ENCODE results near the gene PRAMEF11. TPM values are rescaled to one million over a fixed set of nuclear protein-coding genes. Genes with fewer than 3 reads are reported as not detected.
"Not testable (repeated sequence)": the region's sequence is repeated elsewhere in the genome, so short reads cannot be mapped to it uniquely, and the experiment has no call there.

Gene PRAMEF11
- total RNA-seq = not detected in 2 replicates

DNA sequence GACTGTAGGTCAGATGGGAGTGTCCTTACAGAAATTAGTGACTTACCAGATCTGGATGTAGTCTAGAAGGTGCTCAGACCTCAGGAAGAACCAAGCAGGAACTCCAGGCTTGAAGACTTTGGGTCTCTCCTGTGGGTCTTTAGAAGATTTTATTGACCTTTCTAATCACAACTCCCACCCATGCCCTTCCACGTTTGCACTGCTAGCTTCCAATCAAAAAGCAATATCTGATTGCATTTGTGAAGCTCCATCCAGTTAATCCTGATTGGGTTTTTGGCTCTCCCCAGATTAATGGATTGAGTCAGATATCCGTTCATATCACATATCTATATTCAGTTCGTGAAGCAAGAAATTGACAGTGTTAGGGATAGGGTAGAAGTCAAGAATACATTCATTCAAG is at the start of gene PRAMEF11:
Gene PRAMEF11 (minus strand): TSS at position 101 of the 400 bp plus-strand sequence. CDS start 2,621 bp downstream, outside the sequence.
- DNase-seq (ENCODE audit: low read depth, low spot score) = not testable (repeated sequence)

DNA sequence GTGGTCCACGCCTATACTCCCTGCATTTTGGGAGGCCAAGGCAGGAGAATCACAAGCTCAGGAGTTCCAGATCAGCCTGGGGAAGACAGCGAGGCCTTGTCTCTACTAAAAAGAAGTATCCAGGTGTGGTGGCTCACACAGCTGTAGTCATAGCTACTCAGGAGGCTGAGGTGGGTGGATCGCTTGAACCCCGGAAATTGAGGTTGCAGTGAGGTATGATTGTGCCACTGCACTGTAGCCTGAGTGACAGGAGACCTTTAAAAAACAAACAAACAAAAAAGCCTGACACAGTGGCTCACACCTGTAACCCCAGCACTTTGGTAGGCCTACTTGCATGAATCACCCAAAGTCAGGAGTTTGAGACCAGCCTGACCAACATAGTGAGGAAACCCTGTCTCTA is 47.2 kb upstream of the PRAMEF11 start:
- not testable (repeated sequence) for DNase-seq (ENCODE audit: low read depth, low spot score)

DNA sequence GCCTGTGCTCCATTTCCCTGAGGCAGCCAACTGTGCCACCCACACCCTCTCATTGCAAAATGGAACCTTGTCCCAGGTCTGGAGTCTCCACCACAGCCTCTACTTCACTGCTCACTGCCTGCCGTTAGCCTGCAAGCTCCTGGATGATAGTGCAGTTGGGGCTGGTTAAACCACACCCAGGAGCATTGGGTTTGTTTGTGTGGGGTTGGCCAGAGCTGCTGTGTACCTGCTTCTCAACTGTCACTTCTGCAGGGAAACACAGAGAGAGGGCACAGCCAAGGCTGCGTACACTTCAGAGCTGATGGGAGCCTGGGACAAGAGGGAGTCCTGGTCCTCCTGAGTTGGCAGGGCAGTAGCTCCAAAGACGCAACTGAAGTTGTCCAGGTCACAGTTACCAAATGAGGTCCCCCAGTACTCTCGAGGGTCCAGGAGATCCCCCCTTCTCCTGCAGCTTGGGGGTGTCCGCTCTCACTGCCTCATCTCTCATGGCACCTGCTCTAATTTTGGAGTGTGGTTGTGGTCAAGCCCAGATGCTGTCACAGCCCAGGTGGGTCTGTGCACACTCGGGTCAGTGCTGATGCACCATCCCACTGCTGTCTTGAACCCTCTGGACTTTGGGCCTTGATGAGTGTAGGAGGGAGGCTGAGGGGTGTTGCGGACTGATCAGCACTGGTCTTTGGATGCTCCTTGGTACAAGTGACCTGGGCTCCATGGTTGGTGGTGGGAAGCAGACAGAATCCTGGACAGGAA is 32.1 kb upstream of the PRAMEF11 start:
- DNase-seq (ENCODE audit: low read depth, low spot score) = not testable (repeated sequence)

DNA sequence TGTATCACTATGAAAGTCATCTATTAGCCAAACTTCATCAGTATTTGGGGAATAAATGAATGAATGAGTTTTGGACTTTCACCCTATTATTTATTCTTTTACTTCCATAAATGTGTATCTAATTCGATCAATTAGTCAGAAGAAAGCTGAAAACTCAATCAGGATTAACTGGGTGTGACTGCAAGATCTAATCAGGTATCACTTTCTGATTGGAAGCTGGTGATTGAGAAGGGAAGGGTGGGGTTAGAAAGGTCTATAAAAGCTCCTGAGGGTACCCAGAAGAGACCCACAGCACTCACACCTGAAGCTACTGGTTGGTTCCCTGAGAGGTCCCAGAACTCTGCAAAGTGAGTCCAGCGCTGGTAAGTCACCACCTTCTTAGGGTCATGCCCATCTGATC is 25.6 kb upstream of the PRAMEF11 start, which contains the start of gene PRAMEF2:
Gene PRAMEF2 (plus strand): TSS at position 301 of the 400 bp plus-strand sequence. CDS start 1,924 bp downstream, outside the sequence.
- not testable (repeated sequence) for DNase-seq (ENCODE audit: low read depth, low spot score)

DNA sequence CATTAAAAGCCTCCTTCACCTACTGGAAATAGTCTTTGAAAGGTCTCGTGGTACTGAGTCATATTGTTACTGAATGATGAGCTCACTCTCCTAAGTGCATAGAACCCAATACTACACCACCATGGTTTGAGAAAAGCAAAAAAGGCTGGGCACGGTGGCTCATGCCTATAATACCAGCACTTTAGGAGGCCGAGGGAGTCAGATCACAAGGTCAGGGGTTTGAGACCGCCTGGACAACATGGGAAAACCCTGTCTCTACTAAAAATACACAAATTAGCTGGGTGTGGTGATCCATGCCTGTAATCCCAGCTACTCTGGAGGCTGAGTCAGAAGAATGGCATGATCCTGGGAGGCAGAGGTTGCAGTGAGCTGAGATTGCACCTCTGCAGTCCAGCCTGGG is 20.6 kb upstream of the PRAMEF11 start:
- no peak for DNase-seq (ENCODE audit: low read depth, low spot score)

DNA sequence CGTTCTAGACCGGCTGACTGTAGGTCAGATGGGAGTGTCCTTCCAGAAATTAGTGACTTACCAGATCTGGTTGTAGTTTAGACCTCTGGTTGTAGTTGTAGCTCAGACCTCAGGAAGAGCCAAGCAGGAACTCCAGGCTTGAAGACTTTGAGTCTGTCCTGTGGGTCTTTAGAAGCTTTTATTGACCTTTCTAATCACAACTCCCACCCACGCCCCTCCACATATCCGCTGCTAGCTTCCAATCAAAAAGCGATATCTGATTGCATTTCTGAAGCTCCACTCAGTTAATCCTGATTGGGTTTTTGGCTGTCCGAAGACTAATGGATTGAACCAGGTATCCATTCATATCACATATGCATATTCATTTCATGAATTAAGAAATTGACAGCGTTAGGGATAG is 17.4 kb upstream of the PRAMEF11 start, which contains the start of gene HNRNPCL1:
Gene HNRNPCL1 (minus strand): TSS at position 101 of the 400 bp plus-strand sequence. CDS start 431 bp downstream, outside the sequence.
- not testable (repeated sequence) for DNase-seq (ENCODE audit: low read depth, low spot score)

DNA sequence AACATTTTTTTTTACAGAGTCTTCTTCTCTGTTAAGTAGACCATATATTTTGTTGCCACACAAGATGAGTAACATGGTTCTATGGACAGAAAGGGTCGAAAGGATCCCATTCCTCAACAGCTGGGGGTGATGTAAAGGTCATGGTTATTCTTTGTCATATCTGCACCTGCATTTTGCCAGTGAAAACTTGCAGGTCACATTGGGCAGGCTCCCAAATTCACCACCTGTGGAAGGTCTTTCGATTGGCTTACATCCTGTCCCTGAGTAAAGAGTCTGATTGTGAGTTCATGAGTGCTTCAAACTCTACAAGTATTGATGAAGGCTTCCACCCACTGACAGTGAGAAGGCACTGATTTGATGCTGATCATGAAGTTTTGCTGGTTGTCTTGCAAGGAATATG is 2.0 kb upstream of the PRAMEF11 start:
- DNase-seq (ENCODE audit: low read depth, low spot score) = not testable (repeated sequence)

DNA sequence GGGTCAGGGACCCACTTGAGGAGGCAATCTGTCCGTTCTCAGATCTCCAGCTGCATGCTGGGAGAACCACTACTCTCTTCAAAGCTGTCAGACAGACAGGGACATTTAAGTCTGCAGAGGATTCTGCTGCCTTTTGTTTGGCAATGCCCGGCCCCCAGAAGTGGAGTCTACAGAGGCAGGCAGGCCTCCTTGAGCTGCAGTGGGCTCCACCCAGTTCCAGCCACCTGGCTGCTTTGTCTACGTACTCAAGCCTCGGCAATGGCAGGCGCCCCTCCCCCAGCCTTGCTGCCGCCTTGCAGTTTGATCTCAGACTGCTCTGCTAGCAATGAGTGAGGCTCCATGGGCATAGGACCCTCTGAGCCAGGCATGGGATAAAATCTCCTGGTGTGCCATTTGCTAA is 12.1 kb downstream of the PRAMEF11 start:
- not testable (repeated sequence) for DNase-seq (ENCODE audit: low read depth, low spot score)

DNA sequence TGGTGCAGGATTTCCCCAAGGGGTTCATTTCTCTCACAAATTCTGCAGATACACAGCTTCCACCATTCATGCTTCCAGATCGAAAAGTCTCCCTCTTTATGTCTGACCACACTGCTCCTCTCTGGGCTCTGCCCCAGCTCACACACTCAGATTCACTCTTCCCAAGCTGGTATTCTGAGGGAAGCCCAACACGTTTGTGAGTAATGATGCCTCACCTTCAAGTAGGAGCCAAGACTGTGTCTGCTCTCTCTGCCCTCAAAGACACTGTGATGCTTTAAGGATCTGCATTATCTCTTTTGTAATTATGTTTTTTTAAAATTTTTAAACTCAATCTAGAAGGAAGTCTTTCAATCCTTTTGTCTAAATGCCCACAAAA is 19.8 kb downstream of the PRAMEF11 start:
- DNase-seq (ENCODE audit: low read depth, low spot score) = no peak

DNA sequence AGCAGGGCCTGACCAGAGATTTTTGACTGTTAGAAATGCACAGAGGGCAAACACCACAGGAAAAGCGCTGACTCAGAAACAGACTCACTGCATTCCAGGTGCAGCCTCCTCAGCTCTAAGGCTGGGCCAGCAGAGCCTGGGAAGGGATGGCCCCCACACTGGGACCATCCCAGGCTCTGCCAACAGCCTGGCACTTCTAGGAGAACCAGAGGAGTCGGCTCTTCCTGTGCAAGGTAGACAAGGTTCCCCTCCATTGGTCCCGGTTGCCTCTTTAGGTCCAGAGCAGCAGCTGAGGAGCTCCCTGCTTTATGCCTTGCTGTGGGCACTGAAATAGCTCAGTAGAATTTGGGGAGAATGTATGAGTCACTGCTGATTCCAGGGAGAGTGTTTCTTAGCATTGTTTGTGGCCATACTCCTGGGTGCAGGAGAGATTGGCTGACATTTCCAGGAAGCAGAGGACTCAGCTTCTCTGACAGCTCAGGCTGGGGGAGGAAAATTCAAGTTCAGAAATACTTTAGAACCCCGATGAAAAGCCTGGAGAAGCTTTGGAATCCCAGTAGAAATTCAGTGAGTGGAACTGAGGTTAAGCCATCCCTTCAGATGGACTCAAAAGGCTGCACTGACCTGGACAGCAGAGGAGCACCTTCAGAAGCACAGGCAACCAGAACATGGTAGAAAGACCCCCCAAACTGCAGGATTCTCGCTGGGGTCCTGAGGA is 20.4 kb downstream of the PRAMEF11 start:
- no peak for DNase-seq (ENCODE audit: low read depth, low spot score)

DNA sequence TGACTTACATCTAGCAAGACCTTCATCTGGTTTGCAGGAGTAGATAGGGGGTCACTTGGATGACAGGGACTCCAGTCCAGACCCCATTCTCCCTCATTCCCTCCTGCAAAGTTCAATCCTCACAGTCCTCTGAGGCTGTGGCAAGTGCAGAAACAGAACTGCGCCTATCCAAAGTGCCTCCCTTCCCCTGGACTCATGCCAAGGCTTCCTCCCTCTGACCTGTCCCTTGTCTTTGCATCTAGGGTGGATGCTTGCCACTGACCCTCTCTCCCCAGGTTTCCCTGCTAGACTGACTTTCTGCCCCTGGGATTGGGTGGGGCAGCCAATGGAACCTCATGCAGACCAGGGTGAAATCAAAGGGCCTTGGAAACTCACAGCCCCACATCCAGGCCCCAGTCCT is 21.3 kb downstream of the PRAMEF11 start:
- DNase-seq (ENCODE audit: low read depth, low spot score) = no peak

DNA sequence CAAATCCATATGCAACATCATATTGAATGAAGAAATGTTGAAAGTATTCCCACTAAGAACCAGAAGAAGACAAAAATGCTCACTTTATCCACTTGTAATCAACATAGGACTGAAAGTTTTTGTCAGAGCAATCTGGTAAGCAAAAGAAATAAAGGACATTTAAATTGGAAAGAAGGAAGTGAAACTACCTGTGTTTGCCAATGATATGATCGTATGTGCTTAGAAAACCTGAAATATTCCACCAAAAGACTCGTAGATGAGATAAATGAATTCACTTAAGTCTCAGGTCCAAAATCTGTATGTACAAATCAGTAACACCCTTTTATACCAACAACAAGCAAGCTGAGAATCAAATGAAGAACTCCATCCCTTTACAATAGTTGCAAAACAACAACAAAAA is 31.5 kb downstream of the PRAMEF11 start:
- DNase-seq (ENCODE audit: low read depth, low spot score) = no peak

DNA sequence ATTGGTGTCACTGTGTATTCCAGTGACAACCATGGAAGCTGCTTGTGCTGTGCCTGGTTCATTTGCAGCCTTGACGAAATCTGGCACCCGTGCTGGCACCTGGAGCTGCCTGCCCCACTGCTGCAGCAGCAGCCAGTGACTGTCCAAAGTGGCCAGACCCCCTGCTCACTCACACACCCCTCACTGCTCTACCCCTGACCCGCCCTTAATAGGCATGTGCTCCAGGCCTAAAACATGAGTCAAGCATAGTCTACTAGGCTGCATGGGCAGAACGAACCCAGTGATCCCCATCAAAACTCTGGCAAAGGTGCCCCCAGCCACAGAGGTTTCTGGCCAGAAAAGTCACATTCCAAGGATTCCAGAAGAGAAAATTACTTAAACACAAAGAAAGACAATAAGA is 32.3 kb downstream of the PRAMEF11 start:
- no peak for DNase-seq (ENCODE audit: low read depth, low spot score)

DNA sequence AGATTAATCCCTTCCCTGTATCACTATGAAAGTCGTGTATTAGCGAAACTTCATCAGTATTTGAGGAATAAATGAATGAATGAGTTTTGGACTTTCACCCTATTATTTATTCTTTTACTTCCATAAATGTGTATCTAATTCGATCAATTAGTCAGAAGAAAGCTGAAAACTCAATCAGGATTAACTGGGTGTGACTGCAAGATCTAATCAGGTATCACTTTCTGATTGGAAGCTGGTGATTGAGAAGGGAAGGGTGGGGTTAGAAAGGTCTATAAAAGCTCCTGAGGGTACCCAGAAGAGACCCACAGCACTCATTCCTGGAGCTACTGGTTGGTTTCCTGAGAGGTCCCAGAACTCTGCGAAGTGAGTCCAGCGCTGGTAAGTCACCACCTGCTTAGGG is 40.1 kb downstream of the PRAMEF11 start, which contains the start of gene PRAMEF1:
Gene PRAMEF1 (plus strand): TSS at position 301 of the 400 bp plus-strand sequence. CDS start 1,831 bp downstream, outside the sequence.
- DNase-seq (ENCODE audit: low read depth, low spot score) = not testable (repeated sequence)

DNA sequence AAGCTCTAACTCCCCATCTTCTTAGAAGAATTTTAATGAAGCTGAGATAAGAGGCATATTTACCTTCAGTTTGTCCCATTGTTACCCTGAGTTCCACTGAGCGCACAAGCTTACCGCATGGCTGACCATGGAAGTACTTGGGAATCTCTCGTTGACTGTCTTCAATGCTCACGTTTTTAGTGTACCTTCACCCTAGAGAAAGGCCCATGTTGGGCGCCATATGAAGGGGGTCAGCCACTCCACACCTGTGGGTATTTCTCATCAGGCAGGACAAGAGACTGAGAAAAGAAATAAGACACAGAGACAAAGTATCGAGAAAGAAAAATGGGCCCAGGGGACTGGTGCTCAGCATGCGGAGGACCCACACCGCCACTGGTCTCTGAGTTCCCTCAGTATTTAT is 46.5 kb downstream of the PRAMEF11 start:
- not testable (repeated sequence) for DNase-seq (ENCODE audit: low read depth, low spot score)

DNA sequence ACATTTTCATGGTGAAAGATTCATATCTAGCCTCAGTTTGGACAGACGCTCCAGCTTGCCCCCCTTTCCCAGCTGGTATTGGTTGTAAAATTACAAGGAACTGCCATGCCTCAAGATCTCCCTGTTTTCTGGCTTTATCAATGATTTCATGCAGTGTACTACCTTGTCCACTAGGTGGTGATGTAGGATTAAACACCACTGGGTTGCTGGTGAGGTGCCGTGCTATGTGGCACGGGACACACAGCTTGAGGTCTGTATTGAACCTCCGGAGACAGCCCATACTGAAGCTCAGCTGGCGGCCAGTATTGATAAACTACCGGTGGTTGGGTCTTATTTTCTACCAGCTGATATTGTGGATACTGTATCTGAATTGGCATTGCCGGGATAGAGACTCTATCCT is 47.4 kb downstream of the PRAMEF11 start:
- DNase-seq (ENCODE audit: low read depth, low spot score) = not testable (repeated sequence)

DNA sequence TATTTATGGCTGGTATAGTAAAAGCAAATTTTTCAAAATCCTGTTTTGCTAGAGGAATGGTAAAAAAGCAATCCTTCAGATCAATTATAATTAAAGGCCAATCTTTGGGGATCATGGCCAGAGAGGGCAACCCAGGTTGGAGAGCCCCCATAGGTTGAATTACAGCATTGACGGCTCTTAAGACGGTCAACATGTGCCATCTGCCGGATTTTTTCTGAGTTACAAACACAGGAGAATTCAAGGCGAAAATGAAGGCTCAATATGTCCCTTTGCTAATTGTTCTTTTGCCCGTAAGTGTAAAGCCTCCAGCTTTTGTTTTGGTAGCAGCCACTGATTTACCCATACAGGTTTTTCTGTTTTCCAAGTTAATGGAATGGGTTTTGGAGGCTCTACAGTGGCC is 49.7 kb downstream of the PRAMEF11 start:
- DNase-seq (ENCODE audit: low read depth, low spot score) = not testable (repeated sequence)

DNA sequence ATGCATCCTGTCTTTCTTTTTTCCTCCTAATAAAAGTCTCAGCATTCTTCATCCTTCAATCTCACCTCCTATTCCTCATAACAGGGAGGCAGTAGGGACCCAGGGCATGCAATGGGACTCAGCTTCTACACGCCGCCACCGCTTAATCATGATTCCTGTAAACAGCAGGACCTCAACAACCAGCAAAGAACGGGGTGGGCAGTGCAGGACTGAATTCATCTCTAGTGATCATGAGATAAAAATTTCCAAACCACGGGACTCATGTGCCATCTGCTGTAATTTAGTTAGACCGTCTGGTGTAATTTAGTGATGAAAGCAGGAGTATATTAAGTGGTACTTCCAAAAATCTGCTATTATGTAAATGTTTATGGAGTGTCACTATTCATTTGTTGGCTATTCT is 52.3 kb downstream of the PRAMEF11 start:
- no peak for DNase-seq (ENCODE audit: low read depth, low spot score)

DNA sequence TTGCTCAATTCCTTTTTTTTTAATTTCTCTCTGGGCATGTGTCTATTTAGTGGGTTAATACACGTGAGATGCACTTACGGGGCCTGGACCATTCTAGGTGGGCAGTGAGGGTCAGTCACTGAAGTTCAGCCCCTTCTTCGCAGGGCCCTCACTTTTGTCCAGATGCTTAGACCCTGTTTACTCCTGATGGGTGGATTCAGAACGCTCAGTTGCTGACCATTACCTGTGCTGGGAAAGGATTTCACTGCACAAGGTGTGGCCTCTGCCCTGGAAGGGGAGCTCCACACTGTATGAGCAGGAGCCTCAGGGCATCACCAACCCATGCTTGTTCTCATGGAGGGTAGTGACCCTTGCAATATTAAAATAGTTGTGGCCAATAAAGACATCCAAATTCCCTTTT is 53.1 kb downstream of the PRAMEF11 start:
- DNase-seq (ENCODE audit: low read depth, low spot score) = no peak

DNA sequence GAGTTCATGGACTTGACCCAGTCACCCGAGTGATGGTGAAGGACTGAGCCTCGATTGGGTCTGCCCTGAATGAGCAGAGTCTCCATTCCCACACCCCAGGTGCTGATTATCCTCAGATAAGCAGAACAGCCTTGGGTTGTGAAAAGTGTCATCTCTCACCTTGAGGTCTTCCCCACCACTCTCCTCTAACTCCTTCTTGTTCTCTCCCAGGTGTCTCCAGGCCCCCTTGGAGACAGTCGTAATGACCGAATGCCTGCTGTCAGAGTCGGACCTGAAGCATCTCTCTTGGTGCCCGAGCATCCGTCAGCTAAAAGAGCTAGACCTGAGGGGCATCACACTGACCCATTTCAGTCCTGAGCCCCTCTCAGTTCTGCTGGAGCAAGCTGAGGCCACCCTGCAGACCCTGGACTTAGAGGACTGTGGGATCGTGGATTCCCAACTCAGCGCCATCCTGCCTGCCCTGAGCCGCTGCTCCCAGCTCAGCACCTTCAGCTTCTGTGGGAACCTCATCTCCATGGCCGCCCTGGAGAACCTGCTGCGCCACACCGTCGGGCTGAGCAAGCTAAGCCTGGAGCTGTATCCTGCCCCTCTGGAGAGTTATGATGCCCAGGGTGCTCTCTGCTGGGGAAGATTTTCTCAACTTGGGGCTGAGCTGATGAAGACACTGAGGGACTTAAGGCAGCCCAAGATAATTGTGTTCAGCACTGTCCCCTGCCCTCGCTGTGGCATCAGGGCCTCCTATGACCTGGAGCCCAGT is 54.2 kb downstream of the PRAMEF11 start:
- DNase-seq (ENCODE audit: low read depth, low spot score) = no peak

DNA sequence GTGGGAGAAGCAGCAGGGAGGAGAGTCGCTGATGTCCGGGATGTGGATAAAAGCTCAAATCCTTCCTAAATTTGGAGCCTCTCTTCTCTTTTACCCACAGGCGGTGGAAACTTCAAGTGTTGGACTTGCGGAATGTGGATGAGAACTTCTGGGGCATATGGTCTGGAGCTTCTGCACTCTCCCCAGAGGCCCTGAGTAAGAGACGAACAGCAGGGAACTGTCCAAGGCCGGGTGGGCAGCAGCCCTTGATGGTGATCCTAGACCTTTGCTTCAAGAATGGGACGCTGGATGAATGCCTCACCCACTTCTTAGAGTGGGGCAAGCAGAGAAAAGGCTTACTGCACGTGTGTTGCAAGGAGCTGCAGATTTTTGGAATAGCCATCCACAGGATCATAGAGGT is 55.8 kb downstream of the PRAMEF11 start:
- no peak for DNase-seq (ENCODE audit: low read depth, low spot score)

All from pulmonary artery endothelial cell (primary cell).